Activated naive CD4-positive, alpha-beta T cell treated with anti-CD3 and anti-CD28 coated beads, Interleukin-2, amount 50 U/mL, for 72 hours (primary cell): Measurements from ENCODE around the gene UGCG. TPM values are rescaled to one million over a fixed set of nuclear protein-coding genes. Genes with fewer than 3 reads are reported as not detected.

Source experiments
- ATAC-seq, 2 donors: fragments of 150-1000 bp; cut with Tn5 transposase; 2 replicates each; pipeline ENCODE4 v1.10.0; 2021; ENCODE audit warnings: mild to moderate bottlenecking in 2 of 2, moderate library complexity in 2 of 2
- DNase-seq, 2 donors: peaks; one replicate each; pipeline ENCODE4 v3.0.0; 2021 to 2022; ENCODE audit warnings: low spot score in 2 of 2
- H3K27ac Mint-ChIP-seq, 2 donors: one replicate each; pipeline ENCODE4 v1.8.0; 2022; ENCODE audit warnings: mild to moderate bottlenecking in 2 of 2, mixed read lengths in 2 of 2
- H3K36me3 Mint-ChIP-seq, 2 donors: one replicate each; pipeline ENCODE4 v1.8.0; 2022; ENCODE audit warnings: mixed read lengths in 2 of 2
- H3K9me3 Mint-ChIP-seq, 2 donors: one replicate each; pipeline ENCODE4 v1.8.0; 2022; ENCODE audit warnings: mixed read lengths in 2 of 2
- total RNA-seq, 2 donors: library from RNA; stranded (reverse); gene quantifications; one replicate each; pipeline ENCODE4 v1.2.3, GENCODE V29; 2022

The UGCG gene
- total RNA-seq, 2 donors from 2014 or later, result 12.5 to 23.5 TPM

DNA sequence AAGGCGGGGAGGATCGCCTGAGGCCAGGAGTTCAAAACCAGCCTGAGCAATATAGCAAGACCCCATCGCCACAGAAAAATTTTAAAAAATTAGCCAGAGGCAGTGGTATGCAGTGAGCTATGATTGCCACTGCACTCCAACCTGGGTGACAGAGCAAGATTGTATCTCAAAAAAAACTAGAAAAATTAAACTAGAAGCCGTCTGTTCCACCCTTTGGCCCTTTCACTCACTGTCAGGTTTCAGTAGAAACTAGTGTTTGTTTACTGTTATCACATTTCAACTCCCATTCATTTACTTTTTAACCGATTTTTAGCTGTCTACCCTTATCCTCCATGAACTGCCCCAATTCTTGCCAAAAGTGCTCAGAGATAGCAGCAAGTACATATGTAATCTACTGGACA is 8.3 kb downstream of the UGCG start:
- ATAC-seq, result no peak
- Mint-ChIP-seq H3K9me3 (peaks cover 0 to 3% of the 10 kb centered on the region in 2 donors), H3K36me3 (peaks cover 7 to 12% of the 10 kb centered on the region in 2 donors), H3K27ac (no peak overlapping the region)
- no peak for DNase-seq

DNA sequence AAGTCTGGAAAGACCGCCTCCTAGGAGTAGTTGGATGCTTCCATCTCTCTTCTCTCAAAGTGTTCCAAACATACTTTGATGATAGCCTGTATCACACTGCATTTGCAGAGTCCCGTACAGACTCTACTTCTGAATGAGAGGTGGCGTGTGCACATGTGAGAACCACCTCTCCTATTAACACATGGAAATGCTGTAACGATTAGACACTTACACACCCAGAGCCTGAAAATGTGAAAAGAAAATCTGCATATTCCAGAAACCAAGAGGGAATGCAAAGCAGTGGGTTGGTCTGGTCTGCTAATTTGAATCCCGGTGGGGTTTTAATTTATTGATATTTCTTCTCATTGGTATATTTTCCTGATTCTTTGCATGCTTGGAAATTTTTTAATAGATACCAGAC is 10.5 kb downstream of the UGCG start:
- H3K9me3 Mint-ChIP-seq, result peaks cover 0 to 3% of the 10 kb centered on the region in 2 donors
- no peak for DNase-seq
- ATAC-seq, result no peak
- peaks cover 7 to 12% of the 10 kb centered on the region in 2 donors for H3K36me3 Mint-ChIP-seq
- H3K27ac Mint-ChIP-seq, result no peak overlapping the region

DNA sequence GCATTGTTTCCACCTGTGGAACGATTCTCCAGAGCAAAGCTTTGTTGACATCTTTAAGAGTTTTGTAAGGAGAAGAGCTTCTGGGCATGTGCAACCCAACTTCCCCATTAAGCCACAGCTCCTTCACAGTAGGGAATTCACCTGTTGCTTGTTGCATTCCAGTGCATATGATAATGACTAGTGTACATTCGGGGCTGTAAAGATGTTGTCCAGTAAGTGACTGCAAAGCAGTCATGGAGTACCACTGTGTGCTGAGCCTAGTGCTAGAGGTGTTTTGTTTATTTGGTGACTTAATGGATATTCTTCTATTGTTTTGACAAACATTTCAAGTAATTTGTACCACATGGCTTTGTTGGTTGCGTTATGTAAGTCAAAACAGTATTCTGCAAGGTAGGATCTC is 12.8 kb downstream of the UGCG start:
- peaks cover 11 to 12% of the 10 kb centered on the region in 2 donors for H3K36me3 Mint-ChIP-seq
- peaks cover 0 to 3% of the 10 kb centered on the region in 2 donors for H3K9me3 Mint-ChIP-seq
- peak overlapping the region in 1 of 2 donors; percentile 28 for H3K27ac Mint-ChIP-seq
- no peak for DNase-seq
- peak in 1 of 2 donors; percentile 66 for ATAC-seq

DNA sequence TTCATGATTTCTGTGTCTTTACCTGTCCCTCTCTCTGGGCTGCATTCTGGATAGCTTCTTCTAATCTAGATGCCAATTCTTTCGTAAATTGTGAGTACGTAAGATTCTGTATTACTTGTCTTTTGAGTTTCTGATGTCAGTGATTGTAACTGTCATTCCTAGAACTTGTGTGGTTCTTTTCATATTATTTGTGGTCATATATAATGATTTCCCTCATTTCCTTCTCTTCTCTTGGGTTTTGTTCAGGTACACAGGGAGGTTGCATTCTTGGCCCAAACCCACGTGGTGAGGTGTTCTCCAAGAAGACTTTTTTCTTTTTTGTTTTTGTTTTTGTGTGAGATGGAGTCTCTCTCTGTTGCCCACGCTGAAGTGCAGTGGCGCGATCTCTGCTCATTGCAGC is 13.8 kb downstream of the UGCG start:
- peak; percentile 13 to 55 for ATAC-seq
- Mint-ChIP-seq H3K9me3 (peaks cover 0 to 3% of the 10 kb centered on the region in 2 donors), H3K27ac (peak overlapping the region in 1 of 2 donors; percentile 28), H3K36me3 (peaks cover 11 to 12% of the 10 kb centered on the region in 2 donors)
- DNase-seq, result no peak

DNA sequence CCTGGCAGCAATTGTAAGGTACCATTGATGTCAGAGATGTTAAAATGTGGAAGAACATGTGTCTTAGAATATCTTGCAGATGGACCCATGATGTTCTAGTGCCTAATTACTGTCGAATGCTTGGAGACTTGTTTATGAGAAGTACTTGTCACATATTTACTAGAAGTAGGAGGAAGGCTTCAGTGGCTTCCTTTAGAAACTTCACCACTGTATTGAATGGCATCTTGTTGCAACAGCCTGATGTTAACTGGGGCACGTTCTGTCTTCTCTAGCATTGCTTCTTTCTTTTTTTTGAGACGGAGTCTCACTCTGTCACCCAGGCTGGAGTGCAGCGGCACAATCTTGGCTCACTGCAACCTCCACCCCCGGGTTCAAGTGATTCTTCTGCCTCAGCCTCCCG is 16.5 kb downstream of the UGCG start:
- Mint-ChIP-seq H3K36me3 (peaks cover 6 to 11% of the 10 kb centered on the region in 2 donors), H3K27ac (no peak overlapping the region), H3K9me3 (no peaks in the 10 kb centered on the region)
- DNase-seq (no peak), ATAC-seq (no peak)

DNA sequence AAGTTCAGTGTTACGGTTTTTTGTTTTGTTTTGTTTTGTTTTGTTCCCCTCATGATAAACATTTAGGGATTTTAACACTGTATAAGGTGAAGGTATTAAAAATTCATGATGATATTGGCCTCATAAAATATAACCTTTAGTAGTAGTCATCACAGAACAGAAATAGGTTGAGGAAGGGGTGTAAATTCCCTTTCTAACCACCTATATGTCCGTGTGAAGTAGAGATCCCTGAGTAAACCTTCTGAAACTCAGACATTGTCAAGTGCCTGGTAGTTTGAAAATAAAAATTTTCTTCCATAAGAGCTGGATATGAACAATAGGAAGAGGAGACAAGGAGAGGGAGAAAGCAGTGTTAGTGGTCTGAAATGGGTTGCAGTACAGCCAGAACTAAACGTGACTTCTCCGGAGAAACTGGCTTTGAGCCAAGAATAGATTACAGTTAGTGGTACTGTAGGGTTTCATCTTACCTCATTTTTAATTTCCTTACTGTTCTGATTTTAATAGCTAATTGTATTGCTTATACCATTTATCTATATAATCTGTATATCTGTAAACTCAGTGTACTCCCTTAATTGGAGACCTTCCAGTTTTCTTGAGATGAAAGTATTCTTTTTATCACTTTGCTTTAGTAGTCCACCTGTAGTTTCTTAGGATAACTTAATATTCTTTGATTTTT is 18.3 kb downstream of the UGCG start:
- no peak for DNase-seq
- no peaks in the 10 kb centered on the region for H3K9me3 Mint-ChIP-seq
- H3K36me3 Mint-ChIP-seq, result peaks cover 11 to 12% of the 10 kb centered on the region in 2 donors
- peak; percentile 43 to 66 for ATAC-seq
- H3K27ac Mint-ChIP-seq, result peak overlapping the region; percentile 75 to 91

DNA sequence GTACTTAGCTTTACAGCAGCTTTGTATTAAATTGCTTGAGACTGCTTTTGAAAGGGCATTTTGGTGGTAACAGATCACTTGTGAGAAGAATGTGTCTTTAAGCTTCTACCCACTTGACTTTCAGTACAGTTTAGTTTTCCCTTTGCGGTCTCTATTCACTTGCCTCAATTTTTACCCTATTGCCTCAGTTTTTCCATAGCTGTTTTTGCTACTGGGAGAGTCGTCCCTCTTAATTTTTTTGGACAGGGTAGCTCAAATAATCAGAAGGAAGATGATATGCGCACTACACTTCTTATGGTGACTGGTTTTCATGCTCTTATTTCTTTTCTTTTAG is 18.8 kb downstream of the UGCG start:
- Mint-ChIP-seq H3K27ac (peak overlapping the region; percentile 75 to 91), H3K9me3 (no peaks in the 10 kb centered on the region), H3K36me3 (peaks cover 11 to 17% of the 10 kb centered on the region in 2 donors)
- DNase-seq (no peak), ATAC-seq (peak; percentile 45 to 61)

DNA sequence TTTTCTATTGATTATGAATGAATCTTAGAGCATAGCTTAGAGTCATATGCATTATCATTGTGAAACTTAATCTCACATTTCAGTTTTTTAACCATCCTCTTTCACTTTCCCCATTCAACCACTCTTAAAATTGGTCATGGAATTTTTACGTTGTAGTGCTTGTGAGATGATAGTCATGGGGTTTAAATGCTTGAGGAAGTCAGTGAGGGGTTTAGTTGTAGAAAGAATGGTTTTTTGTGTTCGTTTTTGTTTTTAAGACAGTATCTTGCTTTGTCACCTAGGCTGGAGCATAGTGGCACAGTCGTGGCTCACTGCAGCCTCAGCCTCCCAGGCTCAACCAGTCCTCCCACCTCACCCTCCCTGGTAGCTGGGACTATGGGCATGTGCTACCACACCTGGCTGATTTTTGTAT is 19.6 kb downstream of the UGCG start:
- ATAC-seq (peak; percentile 81 to 90), DNase-seq (peak; percentile 21 to 57)
- Mint-ChIP-seq H3K27ac (peak overlapping the region in 1 of 2 donors; percentile 91), H3K9me3 (no peaks in the 10 kb centered on the region), H3K36me3 (peaks cover 11 to 23% of the 10 kb centered on the region in 2 donors)

DNA sequence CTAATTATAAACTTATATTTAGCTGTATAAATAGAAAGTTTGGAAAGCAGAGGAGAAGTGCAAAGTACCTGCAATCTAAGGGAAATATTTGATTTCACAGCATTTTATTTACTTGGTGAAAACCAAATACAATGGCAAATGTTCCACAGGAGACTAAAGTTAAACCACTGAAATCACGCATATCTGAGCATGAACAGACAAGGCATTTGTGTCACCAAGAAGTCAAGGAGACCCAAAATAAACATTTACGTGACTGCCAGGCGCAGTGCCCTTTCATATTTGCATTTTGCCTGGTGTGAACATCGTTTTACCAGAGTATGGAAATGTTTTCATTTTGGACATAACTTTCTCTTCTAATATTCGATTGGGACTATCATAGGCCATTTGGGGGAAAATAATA is 20.6 kb downstream of the UGCG start:
- Mint-ChIP-seq H3K27ac (no peak overlapping the region), H3K36me3 (peaks cover 11 to 23% of the 10 kb centered on the region in 2 donors), H3K9me3 (no peaks in the 10 kb centered on the region)
- ATAC-seq, result no peak
- DNase-seq, result no peak

DNA sequence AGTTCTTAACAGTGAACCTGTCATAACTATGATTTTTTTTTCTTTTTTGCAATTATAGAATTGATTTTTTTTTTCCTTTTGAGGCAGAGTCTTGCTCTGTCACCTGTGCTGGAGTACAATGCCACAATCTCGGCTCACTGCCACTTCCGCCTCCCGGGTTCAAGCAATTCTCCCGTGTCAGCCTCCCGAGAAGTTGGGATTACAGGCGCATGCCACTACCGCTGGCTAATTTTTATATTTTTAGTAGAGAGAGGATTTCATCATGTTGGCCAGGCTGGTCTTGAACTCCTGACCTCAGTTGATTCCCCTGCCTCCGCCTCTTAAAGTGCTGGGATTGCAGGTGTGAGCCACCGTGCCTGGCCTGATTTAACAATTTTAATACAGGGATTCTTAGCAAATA is 21.4 kb downstream of the UGCG start:
- ATAC-seq, result no peak
- Mint-ChIP-seq H3K27ac (no peak overlapping the region), H3K36me3 (peaks cover 11 to 23% of the 10 kb centered on the region in 2 donors), H3K9me3 (no peaks in the 10 kb centered on the region)
- DNase-seq, result no peak

DNA sequence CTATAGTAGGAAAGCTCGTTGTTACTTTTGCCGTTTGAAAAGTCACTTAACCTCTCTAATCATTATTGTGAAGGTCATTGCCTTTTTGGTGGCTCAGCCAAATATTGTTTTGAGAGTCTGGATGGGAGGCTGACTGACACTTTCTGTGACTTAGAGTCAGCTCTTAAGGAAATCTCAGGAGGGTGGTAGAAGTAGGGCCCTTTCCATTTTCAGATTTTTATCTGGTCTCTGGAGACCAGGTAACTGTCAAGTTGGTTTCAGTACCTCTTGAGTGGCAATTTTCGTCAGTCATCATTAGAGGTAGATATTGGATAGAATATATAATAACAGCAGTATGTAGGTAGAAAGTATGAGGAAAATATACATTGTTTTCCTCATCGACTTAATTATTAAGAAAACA is 23.3 kb downstream of the UGCG start:
- no peak for ATAC-seq
- peaks cover 7 to 23% of the 10 kb centered on the region in 2 donors for H3K36me3 Mint-ChIP-seq
- DNase-seq, result no peak
- no peaks in the 10 kb centered on the region for H3K9me3 Mint-ChIP-seq
- H3K27ac Mint-ChIP-seq, result no peak overlapping the region

DNA sequence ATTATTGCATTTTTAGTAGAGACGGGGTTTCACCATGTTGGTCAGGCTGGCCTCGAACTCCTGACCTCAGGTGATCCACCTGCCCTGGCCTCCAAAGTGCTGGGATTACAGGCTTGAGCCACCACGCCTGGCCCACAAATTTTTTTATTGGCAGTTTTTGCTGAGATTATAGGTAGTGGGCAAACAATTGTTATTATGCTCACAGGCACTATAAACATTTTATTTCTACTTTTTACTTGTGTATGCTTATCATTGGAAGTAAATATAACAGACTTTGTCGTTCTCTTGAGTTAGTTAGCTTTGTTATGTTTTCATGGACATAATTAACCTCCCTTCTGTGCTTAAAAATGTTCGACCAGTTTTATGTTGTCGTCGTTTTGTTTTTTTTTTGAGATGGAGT is 23.9 kb downstream of the UGCG start:
- no peak for DNase-seq
- Mint-ChIP-seq H3K9me3 (no peaks in the 10 kb centered on the region), H3K27ac (no peak overlapping the region), H3K36me3 (peaks cover 7 to 23% of the 10 kb centered on the region in 2 donors)
- no peak for ATAC-seq

DNA sequence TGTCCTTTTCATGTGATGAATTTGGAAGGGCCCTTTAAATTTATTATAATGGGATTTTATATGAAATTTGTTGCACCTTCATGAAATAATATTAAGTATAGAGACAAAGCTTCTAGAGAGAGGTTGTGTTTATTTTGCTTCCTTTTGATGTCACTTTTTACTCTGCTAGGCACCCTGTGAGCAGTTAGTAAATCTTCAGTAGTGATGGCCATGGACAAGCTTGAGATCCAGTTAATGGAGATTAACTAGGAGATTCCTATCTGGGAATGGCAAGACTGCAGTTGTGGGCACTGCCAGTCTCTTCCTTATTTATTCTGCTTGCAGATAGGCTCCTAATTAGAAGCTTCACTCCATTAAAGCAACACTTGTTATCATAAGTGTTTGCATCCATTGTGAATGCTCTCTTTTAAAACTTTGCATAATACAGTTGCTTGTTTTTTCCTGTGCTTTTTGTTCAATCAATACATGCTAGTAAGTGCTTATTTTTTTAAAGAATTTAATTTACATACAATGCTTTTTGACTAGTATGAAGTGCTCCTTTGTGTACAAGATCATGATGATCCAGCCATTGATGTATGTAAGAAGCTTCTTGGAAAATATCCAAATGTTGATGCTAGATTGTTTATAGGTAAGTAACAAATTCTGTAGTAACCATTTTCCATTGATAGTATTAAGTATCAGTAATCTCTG is 25.9 kb downstream of the UGCG start:
- Mint-ChIP-seq H3K36me3 (peaks cover 7 to 21% of the 10 kb centered on the region in 2 donors), H3K9me3 (no peaks in the 10 kb centered on the region), H3K27ac (no peak overlapping the region)
- DNase-seq (no peak), ATAC-seq (no peak)

DNA sequence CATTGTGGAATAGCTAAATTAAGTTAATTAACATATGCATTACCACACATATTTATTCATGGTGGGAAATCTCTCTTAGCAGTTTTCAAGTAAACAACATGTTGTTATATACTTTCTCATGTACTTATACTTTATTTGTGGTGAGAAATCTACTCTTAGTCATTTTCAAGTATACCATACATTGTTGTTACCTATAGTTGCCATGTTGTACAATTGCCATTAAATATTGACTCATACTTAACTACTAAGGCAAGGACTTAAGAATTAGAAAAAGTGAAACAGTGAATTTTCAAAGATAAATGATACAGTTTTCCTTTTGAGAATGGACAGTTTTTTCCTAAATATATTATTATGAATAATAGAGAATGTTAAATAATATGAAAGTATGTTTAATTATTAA is 27.7 kb downstream of the UGCG start:
- DNase-seq, result no peak
- H3K36me3 Mint-ChIP-seq, result peaks cover 0 to 27% of the 10 kb centered on the region in 2 donors
- H3K9me3 Mint-ChIP-seq, result no peaks in the 10 kb centered on the region
- no peak overlapping the region for H3K27ac Mint-ChIP-seq
- peak in 1 of 2 donors; percentile 48 for ATAC-seq

DNA sequence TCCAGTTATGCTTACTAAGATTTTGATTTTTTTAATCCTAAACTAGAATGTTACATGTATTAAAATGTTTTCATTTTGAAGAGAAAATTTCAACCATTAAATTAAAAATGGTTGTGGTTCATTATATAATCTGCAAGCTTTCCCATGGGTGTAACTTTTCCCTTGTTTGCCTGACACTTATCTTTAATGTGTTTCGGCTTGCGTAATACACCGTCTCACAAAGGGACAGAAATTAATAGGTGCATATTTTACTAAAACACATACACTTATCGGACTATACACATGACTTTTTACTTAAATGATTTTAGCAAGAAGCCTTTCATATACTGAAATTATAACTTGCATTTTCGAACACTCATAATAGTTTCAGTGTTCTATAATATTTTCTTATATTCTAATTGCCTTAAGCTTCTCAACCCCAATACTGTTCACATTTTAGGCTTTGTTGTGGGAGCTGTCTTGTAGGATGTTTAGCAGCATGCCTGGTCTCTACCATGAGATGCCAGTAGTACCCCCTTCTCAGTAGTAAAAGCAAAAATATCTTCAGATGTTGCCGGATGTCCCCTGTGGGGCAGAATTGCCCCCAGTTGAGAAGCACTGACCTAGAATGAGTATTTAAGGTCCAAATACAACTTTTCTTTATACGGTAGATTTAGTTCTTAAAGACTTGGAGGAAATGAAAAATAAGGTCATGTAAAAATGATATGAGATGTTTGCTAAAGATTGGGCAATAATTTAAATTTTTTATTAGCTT is 28.6 kb downstream of the UGCG start:
- H3K36me3 Mint-ChIP-seq, result peaks cover 0 to 19% of the 10 kb centered on the region in 2 donors
- no peak overlapping the region for H3K27ac Mint-ChIP-seq
- H3K9me3 Mint-ChIP-seq, result no peaks in the 10 kb centered on the region
- ATAC-seq, result no peak
- DNase-seq, result no peak

DNA sequence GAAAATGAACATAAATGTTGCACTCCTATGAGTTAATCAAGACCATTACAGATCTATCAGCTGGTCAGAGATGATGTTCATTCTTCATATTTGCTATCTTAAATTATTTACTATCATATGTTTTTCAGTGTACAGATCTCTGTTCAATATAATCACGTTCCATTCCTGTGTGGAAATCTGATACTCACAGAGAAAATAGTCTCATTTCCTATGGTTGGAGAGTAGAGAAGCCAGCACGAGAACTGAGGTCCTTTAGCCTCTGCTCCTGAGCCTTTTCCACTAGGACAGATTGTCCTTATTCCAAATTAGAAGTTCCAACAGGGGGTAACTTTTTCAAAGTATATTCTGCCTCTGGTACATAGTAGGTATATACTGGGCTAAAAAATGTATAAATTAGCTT is 29.2 kb downstream of the UGCG start:
- Mint-ChIP-seq H3K27ac (peak overlapping the region in 1 of 2 donors; percentile 31), H3K9me3 (no peaks in the 10 kb centered on the region), H3K36me3 (peaks cover 0 to 17% of the 10 kb centered on the region in 2 donors)
- DNase-seq (no peak), ATAC-seq (no peak)

DNA sequence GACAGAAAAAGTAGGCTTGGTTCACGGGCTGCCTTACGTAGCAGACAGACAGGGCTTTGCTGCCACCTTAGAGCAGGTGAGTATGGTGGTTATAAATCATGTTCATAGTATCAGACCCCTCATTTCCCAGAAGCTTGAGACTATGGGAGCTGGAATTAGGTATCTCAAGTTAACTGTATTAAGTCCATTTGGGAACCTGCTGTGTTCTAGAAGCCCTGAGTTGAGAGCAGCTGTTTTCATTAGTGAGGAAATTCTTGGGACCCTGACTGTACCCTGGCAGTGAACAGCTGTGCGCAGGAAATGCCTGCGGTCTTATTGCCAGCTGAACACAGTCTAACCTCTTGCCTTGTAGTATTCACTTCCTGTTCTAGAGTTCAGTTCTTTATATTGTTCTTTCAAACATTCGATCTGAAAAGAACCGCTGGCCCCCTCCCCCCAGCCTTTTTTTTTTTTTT is 29.8 kb downstream of the UGCG start:
- peaks cover 0 to 22% of the 10 kb centered on the region in 2 donors for H3K36me3 Mint-ChIP-seq
- peak overlapping the region; percentile 31 to 88 for H3K27ac Mint-ChIP-seq
- no peaks in the 10 kb centered on the region for H3K9me3 Mint-ChIP-seq
- ATAC-seq (peak; percentile 98 to 99), DNase-seq (peak in 1 of 2 donors; percentile 23)
